ENCODE measurements around the gene EYA3. TPM values are rescaled to one million over a fixed set of nuclear protein-coding genes. Genes with fewer than 3 reads are reported as not detected.

EYA3 gene
- total and polyA plus RNA-seq, 2 of the 8 experiments (the other 6 are each of a cell fraction or from before 2014, with no cell fraction given) = 15.0 to 33.9 TPM

- H3K79me1 ChIP-seq (ENCODE audit: low read depth, low read length) = 0 out of 2 replicates have a peak, but pooled peaks cover 2% of the 10 kb centered on the region
- H4K8ac ChIP-seq (ENCODE audit: extremely low read depth, insufficient read depth, low read length) = no peak overlapping the region
- H3K4ac ChIP-seq (replicated peaks; ENCODE audit: insufficient read length, low read depth, low read length) = no peak overlapping the region
- no peak overlapping the region for H3K27ac ChIP-seq (ENCODE audit: low read depth, low read length)
- no peak overlapping the region for H2BK12ac ChIP-seq (ENCODE audit: low read depth, low read length)
- H3K18ac ChIP-seq (ENCODE audit: extremely low read depth, low read length) = no peak overlapping the region
- no peak overlapping the region for H2BK5ac ChIP-seq (ENCODE audit: low read depth, low read length)
- H2BK15ac ChIP-seq (ENCODE audit: low read length) = no peak overlapping the region
- no peaks in the 10 kb centered on the region for H3K9me3 ChIP-seq (ENCODE audit: insufficient read depth in 2 of 2, low read depth in 1 of 2, low read length in 1 of 2)
- no peak overlapping the region for H3K4me3 ChIP-seq (ENCODE audit: extremely low read depth in 1 of 4, insufficient read depth in 2 of 4, low read depth in 3 of 4, low read length in 4 of 4)
- H4K91ac ChIP-seq (replicated peaks; ENCODE audit: insufficient read length, low read length) = no peak overlapping the region
- no peak overlapping the region for H2BK120ac ChIP-seq (replicated peaks; ENCODE audit: low read depth, low read length)
- H4K5ac ChIP-seq (ENCODE audit: insufficient read length, low read depth, low read length) = no peak overlapping the region
- H3K23ac ChIP-seq (ENCODE audit: insufficient read length) = no peak overlapping the region
- no peak overlapping the region for H2AFZ ChIP-seq (ENCODE audit: low read length)
- ChIA-PET POLR2A (ENCODE audit: partially characterized antibody) (interaction anchor here (0.7 to 1.0 kb wide), 2 partner anchors 10 to 13 kb away, joined by 3 read pairs; no protein-coding TSS in a partner anchor), CTCF (ENCODE audit: partially characterized antibody) (no interaction called here)
- no peak overlapping the region for H2BK20ac ChIP-seq (ENCODE audit: low read length)
- no peaks in the 10 kb centered on the region for H3K23me2 ChIP-seq (ENCODE audit: low read depth, low read length)
- no peak overlapping the region for H3K4me2 ChIP-seq (ENCODE audit: insufficient read depth in 1 of 2, low read depth in 2 of 2, low read length in 2 of 2)
- 96% methylated on average over 2 of the region's 2 CpGs; no CpG with 5 or more reads in 1 of the 2 experiments for WGBS, 2 experiments (ENCODE audit: extremely low coverage in 1 of 2, insufficient coverage in 1 of 2, insufficient read length in 1 of 2, insufficient replicate concordance in 2 of 2, low coverage in 1 of 2, low lambda C conversion rate in 2 of 2, missing lambda C conversion rate in 1 of 2)
- no peaks in the 10 kb centered on the region for H3K4me1 ChIP-seq (replicated peaks in 1 of 4; ENCODE audit: control insufficient read depth in 3 of 4, insufficient read depth in 4 of 4, low read length in 3 of 4)
- H4K20me1 ChIP-seq (replicated peaks in 1 of 2; ENCODE audit: control insufficient read depth in 1 of 2, insufficient read depth in 2 of 2, low read length in 2 of 2) = no peaks in the 10 kb centered on the region
- H2AK5ac ChIP-seq (ENCODE audit: low read depth, low read length) = no peak overlapping the region
- H3K79me2 ChIP-seq (ENCODE audit: control insufficient read depth in 1 of 2, insufficient read depth in 2 of 2, low read length in 2 of 2) = peaks cover 0 to 54% of the 10 kb centered on the region in 2 experiments; a peak in 2 of 4 replicates
- FAIRE-seq = no peak
- H3K14ac ChIP-seq (ENCODE audit: insufficient read length) = no peak overlapping the region
- H3K9ac ChIP-seq (replicated peaks in 1 of 4; ENCODE audit: extremely low read depth in 1 of 4, low read depth in 3 of 4, low read length in 3 of 4) = no peak overlapping the region
- no peak overlapping the region for H3K56ac ChIP-seq (replicated peaks; ENCODE audit: insufficient read length, low read depth, low read length)
- DNase-seq (ENCODE audit: low read depth in 1 of 2, low spot score in 2 of 2) = no peak
- no peaks in the 10 kb centered on the region for H3K27me3 ChIP-seq (replicated peaks in 1 of 4; ENCODE audit: control insufficient read depth in 3 of 4, extremely low read depth in 1 of 4, insufficient read depth in 3 of 4, low read length in 3 of 4)
- no peaks in the 10 kb centered on the region for H3K36me3 ChIP-seq (ENCODE audit: control insufficient read depth in 2 of 4, insufficient read depth in 4 of 4, low read length in 3 of 4)
- TF ChIP-seq CTCF (IDR thresholded peaks at IDR 0.05; ENCODE audit: control extremely low read depth in 1 of 3, insufficient read depth in 1 of 3, low read depth in 1 of 3, low read length in 3 of 3) (no peak), POU5F1 (IDR thresholded peaks at IDR 0.05; ENCODE audit: low read depth, low read length) (no peak), KDM4A (IDR thresholded peaks at IDR 0.05; ENCODE audit: low read depth, low read length, severe bottlenecking) (no peak), KDM1A (IDR thresholded peaks at IDR 0.05; ENCODE audit: borderline replicate concordance, low read length) (no peak), EP300 (IDR thresholded peaks at IDR 0.05; ENCODE audit: borderline replicate concordance in 1 of 2, low read depth in 2 of 2, low read length in 2 of 2) (no peak), RAD21 (IDR thresholded peaks at IDR 0.05 in 1 of 2, conservative IDR thresholded peaks at IDR 0.05 in 1 of 2; ENCODE audit: low read depth in 2 of 2, low read length in 2 of 2) (no peak), MAFK (IDR thresholded peaks at IDR 0.05; ENCODE audit: low read depth, low read length) (no peak), CREB1 (IDR thresholded peaks at IDR 0.05) (no peak), CTBP2 (IDR thresholded peaks at IDR 0.05; ENCODE audit: borderline replicate concordance, insufficient read depth, insufficient read length, low read length) (no peak)
These were observed 20.8 kb downstream of the EYA3 start for GRCh38 chr1:28067523-28068090.

Measured in H1 (cell line).